GM18870 (cell line): ENCODE results near the gene DMKN.
A peak's percentile ranks its signal among the peaks of the same experiment; 100 is the strongest.

Source experiments
- ATAC-seq: cut with Tn5 transposase; IDR thresholded peaks from one replicate; pipeline ENCODE4 v1.9.1; 2021; ENCODE audit warnings: moderate library complexity; ENCODE audit not compliant: unreplicated experiment

The DMKN gene

GRCh38 chr19:35549879-35550523 lies 36.6 kb upstream of the DMKN start:
- ATAC-seq = no peak

- no peak for ATAC-seq
These were observed 35.8 kb upstream of the DMKN start for GRCh38 chr19:35549174-35549788.

GRCh38 chr19:35546532-35546931 lies 33.1 kb upstream of the DMKN start:
- ATAC-seq = no peak

GRCh38 chr19:35545855-35546381 lies 32.5 kb upstream of the DMKN start:
- ATAC-seq = peak; percentile 32

GRCh38 chr19:35545001-35545854 lies 31.8 kb upstream of the DMKN start, which contains the start of gene TMEM147:
TSS of gene TMEM147 (plus strand) at chr19:35545626. CDS start at chr19:35545740, 114 bp downstream.
- ATAC-seq = peak; percentile 60

GRCh38 chr19:35544110-35544802 lies 30.8 kb upstream of the DMKN start:
- ATAC-seq = no peak

GRCh38 chr19:35543280-35544109 lies 30.0 kb upstream of the DMKN start:
- ATAC-seq = no peak

- no peak for ATAC-seq
These were observed 28.8 kb upstream of the DMKN start for GRCh38 chr19:35542209-35542608.

GRCh38 chr19:35540356-35540927 lies 27.0 kb upstream of the DMKN start:
- ATAC-seq = no peak

- no peak for ATAC-seq
These were observed 26.4 kb upstream of the DMKN start for GRCh38 chr19:35539850-35540249.

- no peak for ATAC-seq
These were observed 25.9 kb upstream of the DMKN start for GRCh38 chr19:35539314-35539713.

- no peak for ATAC-seq
These were observed 21.5 kb upstream of the DMKN start for GRCh38 chr19:35534803-35535480.

GRCh38 chr19:35533822-35534392 lies 20.5 kb upstream of the DMKN start:
- no peak for ATAC-seq

- ATAC-seq = no peak
These were observed 19.9 kb upstream of the DMKN start, which contains the start of gene GAPDHS for GRCh38 chr19:35533201-35533821. TSS of gene GAPDHS (plus strand) at chr19:35533456. CDS start at chr19:35533528, 72 bp downstream.

GRCh38 chr19:35531291-35531690 lies 17.8 kb upstream of the DMKN start:
- no peak for ATAC-seq

- ATAC-seq = no peak
These were observed 16.1 kb upstream of the DMKN start for GRCh38 chr19:35529241-35530218.
